Left lobe of liver (tissue), 2 donors: ENCODE measurements around the gene CCNQ. TPM values are rescaled to one million over a fixed set of nuclear protein-coding genes. Genes with fewer than 3 reads are reported as not detected.

Source experiments
- ATAC-seq: fragments of 200-7000 bp; cut with Tn5 transposase; one replicate; pipeline ENCODE4 v1.9.1; 2020; ENCODE audit warnings: mild to moderate bottlenecking, moderate library complexity
- DNase-seq: peaks from one replicate; pipeline ENCODE4 v3.0.0-alpha.2; 2020; ENCODE audit warnings: low spot score
- total RNA-seq: library from RNA; stranded (reverse); gene quantifications from one replicate; pipeline ENCODE4 v1.2.1, GENCODE V29; 2021
- donor health status: DM: no; HTN: no; CAD: no; lungs with moderate emphysema.
- donor health status: DM: no; HTN: yes; CAD: no.

Gene CCNQ
- 8.7 TPM for total RNA-seq

DNA sequence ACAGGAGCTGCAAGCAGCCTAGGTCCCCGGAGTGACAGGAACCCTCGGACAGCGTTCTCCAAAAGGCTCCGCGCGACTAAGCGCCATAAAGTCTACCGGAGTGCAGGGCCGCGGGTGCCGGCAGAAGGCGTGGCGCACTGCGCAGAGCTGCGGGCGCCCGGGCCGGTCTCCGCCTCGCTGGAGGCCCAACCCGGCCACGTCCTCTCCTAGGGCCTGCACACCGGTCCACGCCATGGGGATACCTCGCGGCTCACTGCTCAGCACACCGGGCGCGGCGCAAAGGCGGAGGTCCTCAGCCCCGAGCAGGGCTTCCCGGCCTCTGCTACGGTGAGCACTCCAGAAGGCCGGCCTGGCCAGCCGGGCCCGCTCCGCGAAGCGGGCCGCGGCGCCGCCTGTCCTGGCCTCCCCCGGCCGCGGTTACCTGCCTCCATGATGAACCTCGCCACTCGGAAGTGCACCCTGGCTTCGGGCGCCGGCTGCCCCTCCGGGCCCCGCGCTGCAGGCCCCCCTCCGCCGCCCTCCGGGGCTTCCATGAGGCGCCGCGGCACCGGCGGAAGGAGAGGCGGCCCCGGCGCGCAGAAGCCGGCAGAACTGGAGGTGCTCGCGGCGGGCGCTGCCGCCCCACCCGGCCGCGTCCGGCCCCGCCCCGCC is at the start of gene CCNQ:
TSS of gene CCNQ (minus strand) at position 599 of the 651 bp plus-strand sequence. CDS start at position 533, 66 bp downstream.
- ATAC-seq (peak; percentile 60), DNase-seq (no peak)

GRCh38 chrX:153647461-153648357 is 48.8 kb upstream of the CCNQ start:
- DNase-seq (peak; percentile 30), ATAC-seq (no peak)

DNA sequence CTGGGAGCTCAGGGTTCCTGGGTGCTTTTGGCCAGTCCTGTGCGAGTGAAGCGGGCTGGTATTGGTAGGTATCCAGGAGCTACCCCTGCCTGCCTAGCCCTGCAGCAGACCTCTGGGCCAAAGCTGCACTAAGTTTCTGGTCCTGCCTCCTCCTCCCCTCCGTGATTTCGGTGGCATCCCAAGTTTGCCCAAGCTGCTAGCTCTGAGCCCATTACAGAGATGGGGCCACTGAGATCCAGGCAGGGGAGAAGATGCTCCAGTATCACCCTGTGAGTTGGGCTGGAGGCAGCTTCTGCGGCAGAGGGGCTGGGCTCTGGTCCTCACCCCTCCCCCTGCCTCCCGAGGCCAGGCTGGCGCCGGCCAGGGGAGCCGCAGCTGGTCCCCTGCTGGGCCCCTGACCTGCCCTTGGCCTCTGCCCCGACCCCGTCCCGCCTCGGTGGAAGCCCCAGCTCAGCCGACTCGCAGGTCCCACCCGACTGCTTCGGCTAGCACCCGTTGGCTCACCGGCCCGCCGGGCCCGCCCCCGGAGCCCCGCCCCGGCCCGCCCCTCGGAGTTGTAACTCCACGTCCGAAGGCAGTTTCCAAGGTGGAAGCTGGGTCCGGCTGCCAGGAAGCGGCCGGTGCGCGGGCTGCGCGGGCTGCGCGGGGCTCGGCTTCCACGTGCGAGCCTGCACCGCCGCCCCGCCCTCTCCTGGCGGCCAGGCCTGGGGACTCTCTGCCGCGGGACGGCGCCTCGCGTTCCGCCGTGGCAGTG is 47.9 kb upstream of the CCNQ start, which contains the start of gene DUSP9:
TSS of gene DUSP9 (plus strand) at position 584 of the 754 bp plus-strand sequence. CDS start 751 bp downstream, outside the sequence.
- DNase-seq (peak; percentile 45), ATAC-seq (peak; percentile 67)

GRCh38 chrX:153645921-153646488 is 47.1 kb upstream of the CCNQ start:
- ATAC-seq (peak; percentile 66), DNase-seq (peak; percentile 41)

- ATAC-seq (no peak), DNase-seq (no peak)
These were observed 46.2 kb upstream of the CCNQ start for GRCh38 chrX:153645151-153645550.

DNA sequence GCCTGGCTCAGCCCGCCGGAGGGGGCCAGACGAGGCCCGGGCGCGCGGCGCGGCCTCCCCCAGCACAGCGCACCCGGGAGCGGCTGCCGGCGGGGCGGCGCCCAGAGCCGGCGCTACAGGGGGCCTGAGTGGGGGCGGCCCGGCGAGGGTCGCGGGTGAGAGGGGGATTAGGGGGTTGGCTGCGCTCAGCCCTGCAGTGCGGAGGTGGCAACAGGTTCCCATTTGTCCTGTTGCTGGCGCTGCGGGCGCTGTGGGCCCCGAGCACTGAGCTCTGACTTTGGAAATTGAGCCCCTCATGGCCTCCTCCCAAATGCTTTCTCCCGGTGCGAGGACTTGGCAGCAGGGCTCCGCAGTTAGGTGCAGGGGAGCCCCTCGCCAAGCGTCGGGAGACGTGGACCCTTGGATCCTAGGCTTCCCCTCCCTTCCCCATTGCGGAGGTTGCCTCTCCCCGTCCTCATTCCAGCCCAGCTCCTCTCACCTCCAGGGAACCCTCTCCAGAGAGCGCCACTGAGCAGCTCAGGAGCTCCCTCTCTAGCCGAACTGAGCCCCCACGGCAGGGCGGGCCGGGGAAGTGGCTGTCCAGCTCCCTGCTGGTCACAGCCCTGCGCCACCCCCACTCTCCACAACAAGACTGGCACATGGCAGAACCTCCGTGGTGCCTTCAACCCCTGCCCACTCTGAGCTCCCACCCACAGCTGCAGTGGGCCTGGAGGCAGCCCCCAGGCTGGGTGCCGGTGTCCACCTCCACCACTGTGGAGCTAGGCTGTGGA is 45.6 kb upstream of the CCNQ start:
- ATAC-seq (no peak), DNase-seq (no peak)

- ATAC-seq (peak; percentile 67), DNase-seq (peak; percentile 31)
These were observed 44.8 kb upstream of the CCNQ start for GRCh38 chrX:153643431-153644351.

DNA sequence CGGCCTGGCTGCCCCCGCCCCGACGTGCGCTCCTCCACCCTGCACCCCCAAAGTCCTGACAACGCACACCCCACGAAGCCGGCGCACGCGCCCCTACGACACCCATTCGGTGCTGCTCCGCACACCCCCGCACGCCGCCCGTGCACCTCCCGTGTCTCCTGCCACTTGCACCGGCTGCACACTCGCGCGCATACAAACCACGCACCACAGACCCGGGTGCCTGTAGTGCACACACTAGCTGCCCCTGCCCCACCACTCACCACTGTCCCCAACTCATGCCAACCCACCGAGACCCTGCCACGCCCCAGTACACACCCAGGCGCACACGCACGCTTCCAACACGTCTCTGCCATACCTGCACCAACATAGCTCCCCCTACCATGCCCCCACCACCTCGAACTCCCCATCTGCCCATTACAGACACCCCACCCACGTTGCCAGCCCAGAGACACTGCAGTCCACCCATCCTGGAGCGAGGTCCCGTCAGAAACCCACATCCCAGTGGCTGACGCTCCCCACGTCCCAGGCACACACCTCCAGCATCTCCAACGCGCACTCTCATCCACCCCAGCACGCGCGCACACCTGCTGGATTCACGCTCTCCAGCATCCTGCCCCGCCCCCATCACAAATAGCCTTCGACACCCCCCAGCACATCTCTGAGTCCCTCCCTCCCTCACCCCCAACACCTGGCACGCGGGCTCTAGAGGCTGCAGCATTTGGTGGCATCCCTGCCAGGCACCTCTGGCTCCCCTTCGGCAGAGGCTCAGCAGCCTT is 43.9 kb upstream of the CCNQ start:
- ATAC-seq (no peak), DNase-seq (no peak)

DNA sequence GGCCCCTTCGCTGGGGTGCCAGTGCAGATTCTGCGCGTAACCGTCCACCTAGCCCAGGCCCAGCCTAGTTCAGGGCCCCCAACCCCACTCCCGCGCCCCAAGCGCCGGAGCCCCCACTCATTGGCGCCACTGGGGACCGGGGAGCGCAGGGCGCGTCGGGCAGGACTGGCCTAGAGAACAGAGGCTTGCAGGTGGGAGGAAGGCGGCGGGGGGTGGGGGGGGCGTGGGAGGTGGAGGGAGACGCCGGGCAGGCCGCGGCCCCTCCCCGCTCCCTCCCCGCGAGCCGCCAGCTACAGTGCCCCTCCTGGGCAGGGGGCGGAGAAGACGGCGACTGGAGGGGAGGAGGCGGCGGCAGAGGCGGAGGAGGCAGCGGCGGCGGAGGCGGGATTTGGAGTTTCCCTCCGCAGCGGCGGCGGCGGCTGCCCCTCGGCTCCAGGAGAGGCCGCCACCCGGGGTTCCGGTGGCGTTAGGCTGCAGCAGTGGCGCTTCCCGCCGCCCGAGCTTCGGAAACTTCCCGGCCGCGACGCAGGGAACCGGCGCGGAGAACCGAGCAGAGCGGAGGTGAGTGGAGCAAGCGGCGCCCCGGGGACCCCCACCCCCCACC is 43.2 kb upstream of the CCNQ start:
- DNase-seq (no peak), ATAC-seq (no peak)

DNA sequence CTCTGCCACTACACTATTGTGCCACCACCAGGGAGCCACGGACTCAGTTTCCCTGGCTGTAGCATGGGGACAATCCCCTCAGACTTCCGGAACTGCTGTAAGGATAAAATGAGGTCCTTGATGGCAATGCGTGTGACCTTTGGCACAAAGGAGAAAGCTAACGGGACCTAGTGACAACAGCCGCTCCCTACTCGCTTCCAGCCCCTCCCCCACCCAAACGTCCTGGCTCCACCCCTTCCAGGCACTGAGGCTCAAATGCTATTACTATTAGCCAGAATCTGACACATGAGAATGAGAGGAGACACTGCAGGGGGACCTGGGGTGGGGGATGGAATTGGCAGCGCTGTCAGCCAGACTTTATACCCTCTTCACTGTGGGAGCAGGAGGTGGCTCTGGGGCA is 42.7 kb upstream of the CCNQ start:
- ATAC-seq (no peak), DNase-seq (no peak)

DNA sequence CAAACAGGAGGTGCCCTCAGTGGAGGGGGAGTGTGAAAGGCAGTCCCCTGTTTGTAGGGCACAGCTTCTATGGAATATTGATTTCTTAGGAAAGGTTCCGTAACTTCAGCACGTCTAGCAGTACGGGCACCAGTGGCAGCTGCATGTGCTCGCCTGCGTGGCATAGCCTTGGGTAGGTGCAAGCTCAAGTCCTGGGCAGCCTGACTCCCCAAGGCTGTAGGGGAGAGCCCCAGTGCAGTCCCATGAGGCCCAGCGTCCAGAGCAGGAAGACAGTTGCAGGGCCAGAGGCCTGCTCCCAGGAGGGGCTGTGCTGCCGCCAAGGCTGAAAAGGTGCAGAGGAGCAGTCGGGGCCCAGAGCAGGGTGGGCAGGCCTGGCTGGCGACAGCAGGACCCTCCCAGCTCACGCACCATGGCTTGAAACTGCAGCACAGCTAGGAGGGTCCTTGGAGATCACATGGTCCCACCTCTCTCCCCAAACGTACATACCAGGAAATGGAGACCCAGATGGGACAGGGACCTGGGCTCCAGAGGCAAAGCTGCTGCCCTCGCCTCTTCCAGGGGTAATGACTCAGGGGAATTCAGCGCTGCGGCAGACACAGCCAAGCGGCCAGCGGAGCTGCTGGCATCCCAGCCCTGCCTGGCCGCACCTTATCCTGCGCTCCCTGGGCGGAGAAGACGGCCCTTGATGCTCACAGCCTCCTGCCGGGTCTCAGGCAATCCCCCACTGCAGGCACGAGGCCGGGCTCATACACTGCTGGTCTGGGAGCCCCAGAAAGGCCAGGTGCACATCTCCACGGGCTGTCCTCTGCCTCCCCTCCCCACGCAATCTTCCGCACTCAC is 42.0 kb upstream of the CCNQ start:
- no peak for DNase-seq
- ATAC-seq: no peak

GRCh38 chrX:153640045-153640686 is 41.2 kb upstream of the CCNQ start:
- no peak for ATAC-seq
- DNase-seq: no peak

DNA sequence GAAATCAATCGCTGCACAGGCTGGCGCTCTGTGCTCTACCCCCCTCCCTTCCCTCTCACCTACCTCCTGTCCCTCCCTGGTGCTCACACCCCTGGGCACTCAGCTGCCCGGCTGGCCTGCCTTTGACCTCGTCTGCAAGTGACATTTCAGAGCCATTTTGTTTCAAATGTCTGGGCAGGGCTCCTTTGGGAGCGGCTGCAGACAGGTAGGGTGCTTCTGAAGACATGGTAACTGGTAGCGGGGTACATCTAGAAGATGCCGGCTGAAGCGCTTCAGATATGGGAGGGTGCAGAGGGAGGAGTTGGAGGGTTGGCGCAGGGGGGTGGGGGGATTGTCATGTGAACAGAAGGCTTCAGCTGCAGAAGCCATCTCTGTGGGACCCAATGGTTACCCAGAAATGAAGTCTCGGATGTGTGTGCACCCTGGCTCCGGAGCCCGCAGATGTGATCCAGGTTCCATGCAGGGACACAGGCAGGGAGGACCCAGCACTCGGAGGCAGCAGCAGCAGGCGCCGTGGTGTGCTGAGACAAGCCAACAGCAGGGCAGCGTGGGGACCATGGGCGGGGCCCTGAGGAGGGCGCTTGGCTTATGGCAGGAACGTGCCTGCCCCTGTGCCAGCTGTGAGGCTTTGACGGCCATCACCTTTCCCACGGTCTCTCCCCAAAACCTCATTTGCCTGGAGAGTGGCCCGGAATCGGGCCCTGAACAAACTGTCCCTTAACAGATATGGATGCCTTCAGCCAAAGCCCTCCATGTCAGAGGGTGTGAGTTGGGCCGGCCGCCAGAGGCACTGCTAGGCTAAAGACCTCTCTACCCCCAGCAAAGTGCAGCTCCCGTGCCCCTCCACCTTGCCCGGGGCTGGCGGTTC is 40.5 kb upstream of the CCNQ start:
- DNase-seq (no peak), ATAC-seq (no peak)

DNA sequence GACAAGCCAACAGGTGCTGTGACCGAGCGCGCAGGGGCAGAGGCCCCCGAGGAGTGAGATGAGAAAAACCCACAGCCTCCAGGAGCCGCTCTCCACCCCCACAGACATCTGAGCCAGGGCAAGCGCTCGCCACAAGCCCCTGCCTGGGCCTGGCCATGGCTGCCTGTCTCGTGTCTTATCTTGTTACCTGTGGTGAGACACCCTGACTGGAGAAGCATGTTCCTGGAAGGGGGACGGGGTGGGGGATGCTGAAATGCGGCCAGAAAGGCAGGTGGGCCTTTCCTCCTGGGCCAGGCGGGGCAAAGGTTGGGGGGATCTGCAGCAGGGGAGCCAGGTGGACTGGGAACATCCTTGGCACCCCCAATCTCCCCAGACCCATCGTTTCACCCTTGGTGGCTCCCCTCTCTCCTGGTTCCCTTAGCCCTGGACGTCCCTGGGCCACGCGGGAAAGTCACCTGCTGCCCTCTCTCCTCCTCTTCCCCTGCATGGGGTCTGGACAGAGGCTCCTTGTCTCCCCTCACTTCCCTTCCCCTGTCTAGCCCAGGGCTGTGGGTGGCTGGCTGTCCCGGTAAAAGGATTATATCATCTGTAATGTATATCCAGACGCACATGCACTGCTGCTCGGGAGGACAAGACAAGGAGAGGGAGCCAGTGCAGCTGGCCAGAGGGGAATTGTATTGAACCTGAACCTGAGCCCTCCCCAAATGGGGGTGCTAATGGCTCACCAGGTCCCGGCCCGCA is 39.7 kb upstream of the CCNQ start:
- no peak for DNase-seq
- ATAC-seq: no peak

GRCh38 chrX:153638041-153638371 is 39.1 kb upstream of the CCNQ start:
- DNase-seq: no peak
- no peak for ATAC-seq
